WERI-Rb-1 (cell line): ENCODE results near the gene GK.

ENCODE experiments used
- DNase-seq: peaks from one replicate; pipeline ENCODE4 v3.0.0-alpha.2; 2020
- H3K27ac ChIP-seq: fragments of 250-450 bp; sonication (Bioruptor Pico); 2 replicates; pipeline ENCODE4 v1.5.1; 2020; ENCODE audit warnings: mild to moderate bottlenecking, moderate library complexity
- H3K27me3 ChIP-seq: fragments of 250-450 bp; sonication (Bioruptor Pico); 2 replicates; pipeline ENCODE4 v1.5.1; 2021; ENCODE audit warnings: mild to moderate bottlenecking, low read depth, moderate library complexity; ENCODE audit not compliant: insufficient read depth, severe bottlenecking
- H3K36me3 ChIP-seq: fragments of 250-450 bp; sonication (Bioruptor Pico); 2 replicates; pipeline ENCODE4 v1.5.1; 2020; ENCODE audit warnings: mild to moderate bottlenecking, moderate library complexity
- H3K4me3 ChIP-seq: 2 replicates; pipeline ENCODE4 v1.5.1; 2011; ENCODE audit warnings: low read depth, mild to moderate bottlenecking, control low read depth, low read length
- H3K9me3 ChIP-seq: fragments of 250-450 bp; sonication (Bioruptor Pico); 2 replicates; pipeline ENCODE4 v1.5.1; 2021; ENCODE audit warnings: mild to moderate bottlenecking, moderate library complexity; ENCODE audit not compliant: severe bottlenecking
- CTCF ChIP-seq: IDR thresholded peaks from 2 replicates; pipeline ENCODE4 v1.5.1; 2011; ENCODE audit warnings: low read depth, mild to moderate bottlenecking, control low read depth, inconsistent platforms, low read length

Gene GK

GRCh38 chrX:30653415-30654131 lies at the start of gene GK:
Gene GK, plus strand, starts transcription at chrX:30653423. Its CDS starts 115 bp downstream, at chrX:30653538.
- Histone ChIP-seq H3K36me3 (no peaks in the 10 kb centered on the region), H3K27ac (peak within 1 kb of the TSS; percentile 88), H3K9me3 (no peaks in the 10 kb centered on the region), H3K27me3 (no peaks in the 10 kb centered on the region), H3K4me3 (peak within 1 kb of the TSS; percentile 57)
- peak; percentile 15 for DNase-seq
- no peak for TF ChIP-seq CTCF

GRCh38 chrX:30607155-30607554 lies 46.1 kb upstream of the GK start:
- Histone ChIP-seq H3K4me3 (no peak overlapping the region), H3K36me3 (no peaks in the 10 kb centered on the region), H3K27me3 (no peaks in the 10 kb centered on the region), H3K9me3 (no peaks in the 10 kb centered on the region), H3K27ac (no peak overlapping the region)
- no peak for DNase-seq
- no peak for TF ChIP-seq CTCF

- TF ChIP-seq CTCF = no peak
- no peaks in the 10 kb centered on the region for H3K9me3 ChIP-seq
- H3K4me3 ChIP-seq = no peak overlapping the region
- H3K36me3 ChIP-seq = no peaks in the 10 kb centered on the region
- no peak for DNase-seq
- no peak overlapping the region for H3K27ac ChIP-seq
- H3K27me3 ChIP-seq = no peaks in the 10 kb centered on the region
Measured at GRCh38 chrX:30610026-30610425, 43.2 kb upstream of the GK start.

GRCh38 chrX:30612250-30612655 lies 41.0 kb upstream of the GK start:
- Histone ChIP-seq H3K27me3 (no peaks in the 10 kb centered on the region), H3K36me3 (no peaks in the 10 kb centered on the region), H3K4me3 (no peak overlapping the region), H3K9me3 (no peaks in the 10 kb centered on the region), H3K27ac (no peak overlapping the region)
- no peak for TF ChIP-seq CTCF
- no peak for DNase-seq

GRCh38 chrX:30613721-30614120 lies 39.5 kb upstream of the GK start:
- no peaks in the 10 kb centered on the region for H3K27me3 ChIP-seq
- H3K4me3 ChIP-seq = no peak overlapping the region
- H3K27ac ChIP-seq = no peak overlapping the region
- no peak for DNase-seq
- no peaks in the 10 kb centered on the region for H3K9me3 ChIP-seq
- H3K36me3 ChIP-seq = no peaks in the 10 kb centered on the region
- TF ChIP-seq CTCF = no peak

- no peaks in the 10 kb centered on the region for H3K27me3 ChIP-seq
- no peak overlapping the region for H3K27ac ChIP-seq
- no peak overlapping the region for H3K4me3 ChIP-seq
- no peak for TF ChIP-seq CTCF
- no peaks in the 10 kb centered on the region for H3K9me3 ChIP-seq
- DNase-seq = no peak
- no peaks in the 10 kb centered on the region for H3K36me3 ChIP-seq
Measured at GRCh38 chrX:30615229-30615628, 38.0 kb upstream of the GK start.
